Measurements from ENCODE around the gene FMR1.

DNA sequence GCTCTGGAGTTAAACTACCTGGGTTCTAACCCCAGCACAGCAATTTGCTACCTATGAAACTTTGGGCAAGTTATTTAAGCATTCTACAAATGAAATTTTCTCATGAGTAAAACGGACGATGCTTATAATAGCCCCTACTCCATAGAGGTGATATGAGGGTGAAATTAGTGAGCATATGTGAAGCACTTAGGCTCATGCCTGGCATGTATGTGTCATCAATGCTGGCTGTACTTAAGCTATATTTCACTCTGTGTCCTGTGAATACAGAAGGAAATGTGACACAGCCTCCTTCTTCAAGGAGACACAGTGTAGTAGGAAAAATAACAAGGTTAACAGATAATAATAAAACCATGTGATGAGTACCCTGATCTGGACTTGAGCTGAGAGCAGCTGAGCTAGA is 49.0 kb downstream of the FMR1 start:
- TF ChIP-seq POLR2A (IDR thresholded peaks at IDR 0.05), result no peak
- TF ChIP-seq, protein P1, sequence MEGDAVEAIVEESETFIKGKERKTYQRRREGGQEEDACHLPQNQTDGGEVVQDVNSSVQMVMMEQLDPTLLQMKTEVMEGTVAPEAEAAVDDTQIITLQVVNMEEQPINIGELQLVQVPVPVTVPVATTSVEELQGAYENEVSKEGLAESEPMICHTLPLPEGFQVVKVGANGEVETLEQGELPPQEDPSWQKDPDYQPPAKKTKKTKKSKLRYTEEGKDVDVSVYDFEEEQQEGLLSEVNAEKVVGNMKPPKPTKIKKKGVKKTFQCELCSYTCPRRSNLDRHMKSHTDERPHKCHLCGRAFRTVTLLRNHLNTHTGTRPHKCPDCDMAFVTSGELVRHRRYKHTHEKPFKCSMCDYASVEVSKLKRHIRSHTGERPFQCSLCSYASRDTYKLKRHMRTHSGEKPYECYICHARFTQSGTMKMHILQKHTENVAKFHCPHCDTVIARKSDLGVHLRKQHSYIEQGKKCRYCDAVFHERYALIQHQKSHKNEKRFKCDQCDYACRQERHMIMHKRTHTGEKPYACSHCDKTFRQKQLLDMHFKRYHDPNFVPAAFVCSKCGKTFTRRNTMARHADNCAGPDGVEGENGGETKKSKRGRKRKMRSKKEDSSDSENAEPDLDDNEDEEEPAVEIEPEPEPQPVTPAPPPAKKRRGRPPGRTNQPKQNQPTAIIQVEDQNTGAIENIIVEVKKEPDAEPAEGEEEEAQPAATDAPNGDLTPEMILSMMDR (IDR thresholded peaks at IDR 0.05), result no peak

All from right lobe of liver (tissue), 4 donors.